T-helper 17 cell (primary cell): Measurements from ENCODE around the gene PKHD1. TPM values are rescaled to one million over a fixed set of nuclear protein-coding genes. Genes with fewer than 3 reads are reported as not detected.

Experiments
- ATAC-seq: fragments of 150-1000 bp; cut with Tn5 transposase; 2 replicates; pipeline ENCODE4 v1.10.0; 2021; ENCODE audit warnings: mild to moderate bottlenecking, moderate library complexity
- DNase-seq, 3 donors: peaks; one replicate each; pipeline versions ENCODE4 v3.0.0 to v3.0.0-alpha.2; 2020 to 2021
- H3K9me3 ChIP-seq: one replicate; pipeline ENCODE4 v1.7.0; 2013; ENCODE audit warnings: low read length, mild to moderate bottlenecking; ENCODE audit not compliant: control insufficient read depth, poor library complexity, severe bottlenecking
- H3K27ac Mint-ChIP-seq: one replicate; pipeline ENCODE4 v1.8.0; 2022; ENCODE audit warnings: mild to moderate bottlenecking, moderate library complexity, mixed read lengths
- H3K27me3 Mint-ChIP-seq: one replicate; pipeline ENCODE4 v1.8.0; 2022; ENCODE audit warnings: mixed read lengths
- H3K36me3 Mint-ChIP-seq: one replicate; pipeline ENCODE4 v1.8.0; 2022; ENCODE audit warnings: low read depth, mixed read lengths
- H3K4me1 Mint-ChIP-seq: one replicate; pipeline ENCODE4 v1.8.0; 2022; ENCODE audit warnings: mild to moderate bottlenecking, mixed read lengths
- H3K4me3 Mint-ChIP-seq: one replicate; pipeline ENCODE4 v1.8.0; 2022; ENCODE audit warnings: mild to moderate bottlenecking, moderate library complexity, mixed read lengths
- total RNA-seq, 4 donors: library from RNA in 2 of 4; stranded (reverse) in 2 of 4; gene quantifications; one replicate each; pipeline ENCODE4 v1.2.3 and lab custom pipeline; 2022 to 2026

Gene PKHD1
- total RNA-seq, 2 donors from 2014 or later = 0.02 TPM; not detected in 1

DNA sequence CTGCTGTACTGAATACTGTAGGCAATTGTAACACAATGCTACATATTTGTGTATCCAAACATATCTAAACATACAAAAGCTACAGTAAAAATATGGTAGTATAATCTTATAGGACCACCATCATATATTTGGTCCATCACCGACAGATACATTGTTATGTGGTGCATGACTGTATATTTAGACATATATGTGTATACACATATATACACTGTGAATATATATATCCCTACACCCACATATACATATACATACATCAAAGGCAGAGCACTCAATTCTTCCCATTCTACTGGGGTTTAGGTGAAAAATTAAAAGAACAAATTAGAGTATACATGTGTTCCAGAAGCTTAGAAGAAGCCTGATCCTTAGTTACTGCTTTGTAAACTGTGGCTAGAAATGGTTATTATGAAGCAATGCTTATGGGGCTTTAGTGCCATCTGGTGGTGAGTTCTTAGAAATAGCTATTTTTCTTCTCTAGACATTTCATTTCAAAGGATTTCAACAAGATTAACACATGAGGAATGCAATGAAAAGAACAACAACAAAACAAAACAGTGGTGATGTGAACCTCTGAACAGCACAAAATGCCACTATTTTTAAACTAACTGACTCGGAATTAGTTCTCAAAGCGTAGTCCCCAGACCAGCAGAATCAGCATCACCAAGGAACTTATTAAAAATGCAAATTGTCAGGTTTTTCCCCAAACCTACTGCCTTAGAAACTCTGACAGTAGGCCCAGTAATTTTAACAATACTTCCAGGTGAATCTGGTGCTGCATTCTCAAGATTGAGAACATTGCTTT, 38.0 kb downstream of the PKHD1 start:
- ATAC-seq (no peak), DNase-seq (no peak)
- H3K4me3 Mint-ChIP-seq = no peak overlapping the region
- H3K9me3 ChIP-seq = no peaks in the 10 kb centered on the region
- no peak overlapping the region for H3K27ac Mint-ChIP-seq
- no peaks in the 10 kb centered on the region for H3K4me1 Mint-ChIP-seq
- H3K36me3 Mint-ChIP-seq = no peaks in the 10 kb centered on the region
- H3K27me3 Mint-ChIP-seq = peaks cover 61% of the 10 kb centered on the region

DNA sequence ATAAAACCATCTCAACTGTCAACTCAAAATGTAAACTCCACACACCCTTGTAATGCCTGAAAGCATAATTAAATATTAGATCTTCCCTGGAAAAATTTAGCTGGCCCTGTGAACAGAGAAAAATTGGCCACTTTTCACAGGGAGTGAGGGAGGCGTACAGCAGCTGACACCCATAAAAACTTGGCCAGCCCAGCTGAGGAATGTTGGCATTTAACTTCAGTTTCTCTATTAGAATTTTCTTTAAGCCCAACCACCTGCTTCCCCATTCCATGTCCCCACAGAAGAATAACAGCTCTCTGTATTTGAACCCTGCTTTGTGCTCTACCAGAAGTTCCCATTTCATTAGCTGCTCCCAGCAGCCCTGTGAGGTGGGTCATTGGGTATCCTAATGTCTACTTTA, 41.0 kb downstream of the PKHD1 start:
- peaks cover 58% of the 10 kb centered on the region for H3K27me3 Mint-ChIP-seq
- ATAC-seq (no peak), DNase-seq (no peak)
- H3K36me3 Mint-ChIP-seq = no peaks in the 10 kb centered on the region
- no peak overlapping the region for H3K27ac Mint-ChIP-seq
- no peak overlapping the region for H3K4me3 Mint-ChIP-seq
- H3K9me3 ChIP-seq = no peaks in the 10 kb centered on the region
- no peaks in the 10 kb centered on the region for H3K4me1 Mint-ChIP-seq

DNA sequence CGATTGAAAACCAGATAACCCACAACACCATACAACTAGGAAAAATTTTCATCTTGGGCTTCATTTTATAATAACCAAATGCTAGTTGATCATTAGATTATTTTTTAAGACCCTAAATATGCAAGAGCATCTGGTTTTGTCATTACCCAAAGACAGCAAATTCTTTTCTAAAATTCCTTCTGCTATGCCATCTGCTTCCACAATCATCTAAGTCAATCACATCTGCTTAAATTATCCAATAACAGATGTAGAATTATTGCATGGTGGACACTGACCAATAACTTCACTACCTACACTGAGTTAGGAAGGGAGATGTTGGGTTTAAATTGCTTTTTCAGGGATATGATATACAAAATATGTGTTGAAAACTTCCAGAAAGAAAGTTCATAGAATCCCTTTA, 41.9 kb downstream of the PKHD1 start:
- no peak for DNase-seq
- no peaks in the 10 kb centered on the region for H3K9me3 ChIP-seq
- Mint-ChIP-seq H3K4me3 (no peak overlapping the region), H3K27ac (no peak overlapping the region), H3K36me3 (no peaks in the 10 kb centered on the region), H3K27me3 (peaks cover 49% of the 10 kb centered on the region), H3K4me1 (no peaks in the 10 kb centered on the region)
- ATAC-seq = no peak

DNA sequence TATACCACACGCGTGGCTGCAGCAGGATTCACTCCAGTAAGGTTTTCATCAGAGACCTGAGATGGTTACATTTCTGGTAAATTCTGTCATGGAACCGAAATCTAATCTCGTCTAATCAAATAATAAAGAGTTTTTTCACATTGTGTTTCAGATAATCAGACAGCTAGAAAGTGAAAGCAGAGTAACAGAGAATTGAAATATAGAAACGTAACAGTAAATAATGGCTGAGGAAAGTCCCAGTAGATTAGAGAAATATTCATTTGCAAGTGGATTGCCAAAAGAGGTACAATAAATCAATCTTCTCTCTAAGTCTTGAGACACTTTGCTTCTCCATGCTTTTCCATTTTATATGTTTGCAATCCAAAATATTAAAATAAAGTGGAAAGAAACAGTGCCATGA, 42.4 kb downstream of the PKHD1 start:
- ATAC-seq = no peak
- Mint-ChIP-seq H3K4me1 (no peaks in the 10 kb centered on the region), H3K27me3 (peaks cover 44% of the 10 kb centered on the region), H3K36me3 (no peaks in the 10 kb centered on the region), H3K27ac (no peak overlapping the region), H3K4me3 (no peak overlapping the region)
- H3K9me3 ChIP-seq = no peaks in the 10 kb centered on the region
- no peak for DNase-seq

DNA sequence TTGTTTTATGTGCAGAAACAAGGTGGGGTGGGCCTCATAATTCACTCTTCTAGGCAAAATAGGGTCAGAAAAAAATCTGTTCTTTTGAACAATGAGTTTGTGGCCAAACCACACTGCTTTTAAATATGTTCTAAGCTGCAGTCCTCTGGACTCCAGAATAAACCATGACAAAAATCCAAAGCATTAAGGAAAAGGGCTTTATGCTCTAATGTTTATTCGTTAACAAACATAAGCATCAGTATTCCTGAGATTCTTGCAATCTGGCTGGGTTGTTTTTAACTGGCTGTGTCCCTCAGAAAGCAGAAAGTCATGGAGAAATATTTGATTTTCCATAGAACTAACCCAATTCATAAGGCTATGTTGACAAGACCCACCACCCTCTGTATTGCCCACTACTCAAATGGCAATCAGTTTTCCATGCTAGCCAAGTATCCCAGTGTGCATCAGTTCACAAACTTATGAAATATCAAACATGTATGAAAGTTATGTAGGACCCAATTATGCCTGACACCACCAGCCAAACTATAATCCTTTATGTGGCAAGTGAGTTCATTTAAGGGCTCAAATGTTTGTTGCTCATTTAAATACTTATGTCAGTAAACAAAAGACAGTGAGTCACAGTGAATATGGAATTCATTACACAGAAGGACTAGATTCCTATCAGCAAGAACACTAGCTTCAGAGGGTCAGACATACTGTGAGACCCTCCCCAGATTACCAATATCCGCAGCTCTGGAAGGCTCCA, 45.1 kb downstream of the PKHD1 start:
- Mint-ChIP-seq H3K4me1 (no peaks in the 10 kb centered on the region), H3K27ac (no peak overlapping the region), H3K36me3 (no peaks in the 10 kb centered on the region), H3K27me3 (peaks cover 32% of the 10 kb centered on the region), H3K4me3 (no peak overlapping the region)
- ATAC-seq (no peak), DNase-seq (no peak)
- H3K9me3 ChIP-seq = no peaks in the 10 kb centered on the region

DNA sequence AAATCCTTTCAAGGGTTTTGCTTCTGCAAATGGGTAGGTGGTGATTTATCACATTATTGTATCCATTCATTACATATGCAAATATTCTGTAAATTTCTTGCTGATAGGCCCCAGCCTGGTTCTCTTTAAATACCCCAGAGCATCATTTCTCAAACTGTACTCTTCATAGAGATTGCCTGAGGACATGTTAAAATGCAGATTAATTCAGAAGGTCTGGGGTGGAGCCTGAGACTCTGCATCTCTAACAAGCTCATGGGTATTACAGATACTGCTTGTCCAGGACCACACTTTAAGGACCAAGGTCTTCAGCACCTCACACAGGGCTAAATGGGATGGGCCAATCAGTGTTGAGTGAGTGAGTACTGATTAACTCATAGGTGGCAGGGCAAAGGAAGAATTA, 46.3 kb downstream of the PKHD1 start:
- no peaks in the 10 kb centered on the region for H3K9me3 ChIP-seq
- H3K4me3 Mint-ChIP-seq = no peak overlapping the region

DNA sequence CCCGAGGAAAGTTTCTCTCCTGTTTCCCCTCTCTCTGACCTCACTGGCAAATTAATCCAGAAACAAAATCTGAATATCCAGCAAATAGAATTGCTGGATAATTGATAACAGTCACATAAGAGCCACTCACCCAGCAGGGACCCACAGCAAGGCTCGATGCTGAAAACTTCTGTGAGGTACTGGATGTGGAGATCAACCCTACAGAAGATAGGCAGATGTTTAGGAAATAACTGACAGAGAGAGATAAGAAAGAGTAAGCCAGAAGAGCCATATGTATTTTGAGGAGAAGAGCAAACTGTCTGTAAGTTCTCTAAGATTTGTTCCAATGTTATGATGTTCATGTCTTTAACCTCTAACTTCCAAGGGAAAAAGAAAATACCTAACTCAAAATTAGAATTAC, 59.7 kb downstream of the PKHD1 start:
- H3K27me3 Mint-ChIP-seq = peaks cover 37% of the 10 kb centered on the region
- no peak for ATAC-seq

More for the DNA sequence above, 46.3 kb downstream of the PKHD1 start:
- DNase-seq (no peak), ATAC-seq (no peak)
- H3K27ac Mint-ChIP-seq = no peak overlapping the region
- H3K4me1 Mint-ChIP-seq = no peaks in the 10 kb centered on the region
- H3K27me3 Mint-ChIP-seq = peaks cover 22% of the 10 kb centered on the region
- H3K36me3 Mint-ChIP-seq = no peaks in the 10 kb centered on the region

DNA sequence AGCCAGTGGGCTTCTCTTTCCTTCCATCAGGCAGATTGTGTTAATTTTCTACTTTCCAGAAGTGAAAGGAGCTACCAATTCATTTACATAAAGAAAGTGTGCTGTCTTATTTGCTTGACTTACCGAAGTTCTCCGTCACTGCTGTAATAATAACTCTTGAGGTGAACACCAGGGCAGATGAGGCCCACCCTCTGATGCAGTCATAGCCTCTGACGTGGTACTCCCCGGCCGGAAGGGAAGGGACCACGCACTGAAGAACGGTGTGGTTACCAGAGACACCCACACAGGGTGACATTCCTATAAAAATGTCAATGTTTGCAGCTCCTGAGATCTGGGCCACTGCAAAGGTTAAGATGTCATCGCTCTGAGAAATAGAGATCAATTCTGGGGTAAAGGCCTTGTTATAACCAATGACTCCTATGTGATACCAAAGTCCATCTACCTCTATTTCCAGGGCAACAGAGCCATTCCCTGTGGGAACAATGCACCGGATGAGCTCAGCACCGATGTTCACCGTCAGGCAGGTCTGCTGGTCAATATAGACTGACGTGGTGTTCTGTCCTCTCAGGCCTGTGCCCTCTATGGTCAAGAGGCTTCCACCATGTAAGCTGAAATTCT, 62.9 kb downstream of the PKHD1 start:
- no peaks in the 10 kb centered on the region for H3K4me1 Mint-ChIP-seq
- no peaks in the 10 kb centered on the region for H3K9me3 ChIP-seq
- no peak for ATAC-seq
- H3K4me3 Mint-ChIP-seq = no peak overlapping the region
- DNase-seq = no peak
- no peak overlapping the region for H3K27ac Mint-ChIP-seq
- peaks cover 45% of the 10 kb centered on the region for H3K27me3 Mint-ChIP-seq
- H3K36me3 Mint-ChIP-seq = no peaks in the 10 kb centered on the region

More for the DNA sequence above, 59.7 kb downstream of the PKHD1 start:
- no peaks in the 10 kb centered on the region for H3K9me3 ChIP-seq
- no peak for DNase-seq
- no peak overlapping the region for H3K27ac Mint-ChIP-seq
- no peaks in the 10 kb centered on the region for H3K4me1 Mint-ChIP-seq
- no peaks in the 10 kb centered on the region for H3K36me3 Mint-ChIP-seq
- no peak overlapping the region for H3K4me3 Mint-ChIP-seq

DNA sequence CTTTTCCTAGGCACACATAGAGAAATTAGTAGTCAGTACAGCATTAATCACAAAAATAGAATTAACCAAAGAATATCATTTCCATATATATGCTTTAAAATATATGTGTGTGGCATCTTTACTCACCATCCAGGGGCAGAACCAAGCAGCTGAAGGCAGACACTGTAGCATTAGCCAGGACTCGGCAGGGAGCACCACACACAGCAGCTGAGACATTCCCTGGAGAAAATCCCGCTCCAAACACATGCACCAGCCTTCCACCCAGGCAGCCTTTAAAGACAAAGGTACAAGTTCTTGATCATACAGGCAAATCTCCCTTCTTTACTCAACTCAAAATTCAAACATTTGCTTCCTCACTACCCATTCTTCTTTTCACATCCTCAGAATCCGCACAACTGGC, 64.7 kb downstream of the PKHD1 start:
- DNase-seq = no peak
- no peak overlapping the region for H3K4me3 Mint-ChIP-seq
- H3K9me3 ChIP-seq = no peaks in the 10 kb centered on the region
- peaks cover 48% of the 10 kb centered on the region for H3K27me3 Mint-ChIP-seq
- no peaks in the 10 kb centered on the region for H3K4me1 Mint-ChIP-seq
- no peak overlapping the region for H3K27ac Mint-ChIP-seq
- H3K36me3 Mint-ChIP-seq = no peaks in the 10 kb centered on the region
- ATAC-seq = no peak

DNA sequence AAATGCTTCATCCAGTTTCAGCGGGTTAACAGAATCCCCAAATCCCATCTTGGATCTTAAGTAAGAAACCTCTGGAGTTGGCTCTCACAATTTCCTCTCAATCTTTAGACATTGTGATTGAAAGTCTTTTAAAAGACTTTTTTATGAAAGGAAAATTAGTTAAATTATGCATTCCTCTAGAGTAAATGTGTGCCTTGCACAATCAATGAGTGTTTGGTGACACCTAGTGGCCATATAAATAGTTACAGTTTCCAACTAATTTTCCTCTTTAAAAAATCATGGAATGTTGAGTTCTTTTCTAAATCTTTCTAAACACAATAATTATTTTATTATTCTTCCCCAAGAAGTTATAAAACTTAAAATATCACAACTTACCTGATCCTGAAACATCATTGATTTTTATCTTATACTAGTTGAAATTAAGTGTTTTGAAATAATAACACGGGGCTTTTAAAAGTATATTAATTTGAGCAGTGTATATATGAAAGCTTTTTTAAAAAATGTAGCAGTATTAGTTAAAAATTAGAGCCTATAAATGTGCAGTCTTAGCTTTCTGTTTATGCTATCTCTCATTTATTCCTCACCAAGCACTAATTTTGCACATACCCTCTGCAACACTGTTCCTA, 66.4 kb downstream of the PKHD1 start:
- no peak overlapping the region for H3K4me3 Mint-ChIP-seq
- H3K27ac Mint-ChIP-seq = no peak overlapping the region
- H3K27me3 Mint-ChIP-seq = peaks cover 42% of the 10 kb centered on the region
- no peak for ATAC-seq
- DNase-seq = no peak
- no peaks in the 10 kb centered on the region for H3K36me3 Mint-ChIP-seq
- no peaks in the 10 kb centered on the region for H3K4me1 Mint-ChIP-seq
- no peaks in the 10 kb centered on the region for H3K9me3 ChIP-seq

DNA sequence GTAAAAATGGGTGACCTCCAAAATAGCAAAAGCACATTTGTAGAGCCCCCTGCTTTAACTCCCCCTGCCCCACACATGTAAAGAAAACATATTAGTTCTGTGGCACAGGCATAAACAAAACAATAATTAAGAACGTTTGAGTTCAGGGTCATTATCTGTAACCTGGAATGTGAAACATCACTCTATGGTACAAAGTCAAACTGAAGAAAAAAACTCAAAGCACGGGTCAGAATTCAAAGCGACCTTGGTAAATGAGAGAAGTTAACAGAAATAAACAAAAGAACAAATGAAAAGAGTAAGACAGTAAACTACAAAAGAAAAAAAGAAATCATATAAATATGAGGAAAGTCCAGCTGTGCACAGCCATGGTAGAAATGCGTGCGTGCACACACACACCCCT, 67.5 kb downstream of the PKHD1 start:
- no peak for ATAC-seq
- no peak overlapping the region for H3K27ac Mint-ChIP-seq

DNA sequence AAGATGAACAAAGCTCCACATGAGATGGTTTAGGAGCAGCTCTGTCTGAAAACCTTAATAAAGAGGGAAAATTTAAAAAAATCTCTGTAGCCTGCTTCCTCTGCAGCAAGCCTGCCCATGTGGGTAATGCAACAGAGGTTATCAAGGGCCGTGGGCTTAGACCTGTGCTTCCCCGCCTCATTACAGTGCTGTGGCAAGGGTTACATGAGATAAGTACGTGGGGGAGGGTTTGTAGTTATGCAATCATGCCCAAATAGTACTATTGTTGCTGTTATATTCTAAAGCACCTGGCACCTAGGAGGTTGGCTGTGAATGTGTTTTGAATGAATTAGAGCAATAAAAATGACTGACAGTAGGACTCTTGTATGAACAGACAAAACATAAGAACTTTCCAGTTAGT, 68.3 kb downstream of the PKHD1 start:
- Mint-ChIP-seq H3K36me3 (no peaks in the 10 kb centered on the region), H3K4me1 (no peaks in the 10 kb centered on the region), H3K27ac (no peak overlapping the region), H3K4me3 (no peak overlapping the region), H3K27me3 (peaks cover 42% of the 10 kb centered on the region)
- no peak for ATAC-seq
- no peaks in the 10 kb centered on the region for H3K9me3 ChIP-seq
- DNase-seq = no peak

More for the DNA sequence above, 67.5 kb downstream of the PKHD1 start:
- Mint-ChIP-seq H3K36me3 (no peaks in the 10 kb centered on the region), H3K27me3 (peaks cover 41% of the 10 kb centered on the region), H3K4me3 (no peak overlapping the region), H3K4me1 (no peaks in the 10 kb centered on the region)
- H3K9me3 ChIP-seq = no peaks in the 10 kb centered on the region
- no peak for DNase-seq
